ENCODE measurements around the gene NDUFB5. TPM values are rescaled to one million over a fixed set of nuclear protein-coding genes. Genes with fewer than 3 reads are reported as not detected.

The NDUFB5 gene
- total RNA-seq, 1 experiment from 2014 or later: 117 TPM

- no peak for DNase-seq (ENCODE audit: low read depth)
Observed at GRCh38 chr3:179676081-179676480, 71.5 kb downstream of the NDUFB5 start.

Other genes starting within 250 kb of the NDUFB5 start
- gene GNB4, start 153.3 kb upstream of the NDUFB5 start, total RNA-seq (2014; rRNA removed): 42.7 and 46.2 TPM in 2 replicates
- 171 and 199 TPM in 2 replicates for gene ACTL6A, start 41.9 kb upstream of the NDUFB5 start, total RNA-seq (2014; rRNA removed)
- 33.8 and 41.8 TPM in 2 replicates for gene MRPL47, start 156 bp upstream of the NDUFB5 start, total RNA-seq (2014; rRNA removed)
- gene USP13, start 48.2 kb downstream of the NDUFB5 start, total RNA-seq (2014; rRNA removed): 11.1 and 16.5 TPM in 2 replicates